ENCODE results near the gene MYD88. TPM values are rescaled to one million over a fixed set of nuclear protein-coding genes. Genes with fewer than 3 reads are reported as not detected.

MYD88 gene
- total and polyA plus RNA-seq, 9 of the 15 experiments (the other 6 are each of a cell fraction or from before 2014, with no cell fraction given) = 3.2 to 47.3 (median 27.6) TPM

DNA sequence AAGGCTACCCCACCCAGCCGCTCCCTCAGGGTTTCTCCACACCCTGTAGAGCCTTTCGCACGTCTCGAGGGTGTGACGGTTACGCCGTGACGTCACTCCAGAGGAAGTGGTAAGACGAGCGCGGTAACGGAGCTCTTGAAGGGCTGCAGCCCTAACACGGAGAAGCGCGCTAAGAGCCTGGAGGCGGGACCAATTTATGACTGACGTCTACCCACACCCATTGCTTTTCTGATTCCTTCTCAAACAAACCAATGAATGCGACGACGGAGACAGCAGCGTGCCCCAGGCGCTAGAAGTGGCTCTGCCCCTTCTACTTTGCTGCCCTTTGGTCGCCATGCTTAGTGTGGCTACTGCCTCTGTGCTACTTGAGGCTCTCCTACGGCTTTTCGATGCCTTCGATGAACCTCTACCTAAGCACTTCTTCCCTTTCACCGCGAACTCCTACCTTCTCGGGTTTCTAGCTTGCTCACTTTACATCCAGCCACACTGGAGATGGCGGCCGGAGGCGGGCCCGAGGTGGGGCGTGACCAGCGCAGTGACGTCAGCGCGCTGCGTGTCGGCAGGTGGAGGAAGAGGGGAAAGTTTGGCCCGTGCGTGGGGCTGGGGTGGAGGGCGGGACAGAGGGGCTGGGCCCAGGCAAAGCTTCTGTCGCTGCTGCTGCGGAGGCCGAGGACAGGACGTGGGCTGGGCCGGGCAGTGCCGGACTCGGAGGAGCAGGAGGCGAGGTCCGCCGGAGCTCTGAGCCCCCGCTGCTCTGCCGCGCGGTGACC is 26.7 kb downstream of the MYD88 start, which contains the start of gene OXSR1 (continued):
- TF ChIP-seq CREBBP (IDR thresholded peaks at IDR 0.05; ENCODE audit: low read depth, low read length) = no peak
- 0 out of 2 replicates have a peak, but pooled peaks have one; percentile 17 for TF ChIP-seq ZBED1 (IDR thresholded peaks at IDR 0.05)
- peak; percentile 13 to 48; a peak in 2 of 4 replicates for TF ChIP-seq FOXK2 (conservative IDR thresholded peaks at IDR 0.05 in 1 of 2, IDR thresholded peaks at IDR 0.05 in 1 of 2; ENCODE audit: low read depth in 2 of 2)
- TF ChIP-seq, protein P1, sequence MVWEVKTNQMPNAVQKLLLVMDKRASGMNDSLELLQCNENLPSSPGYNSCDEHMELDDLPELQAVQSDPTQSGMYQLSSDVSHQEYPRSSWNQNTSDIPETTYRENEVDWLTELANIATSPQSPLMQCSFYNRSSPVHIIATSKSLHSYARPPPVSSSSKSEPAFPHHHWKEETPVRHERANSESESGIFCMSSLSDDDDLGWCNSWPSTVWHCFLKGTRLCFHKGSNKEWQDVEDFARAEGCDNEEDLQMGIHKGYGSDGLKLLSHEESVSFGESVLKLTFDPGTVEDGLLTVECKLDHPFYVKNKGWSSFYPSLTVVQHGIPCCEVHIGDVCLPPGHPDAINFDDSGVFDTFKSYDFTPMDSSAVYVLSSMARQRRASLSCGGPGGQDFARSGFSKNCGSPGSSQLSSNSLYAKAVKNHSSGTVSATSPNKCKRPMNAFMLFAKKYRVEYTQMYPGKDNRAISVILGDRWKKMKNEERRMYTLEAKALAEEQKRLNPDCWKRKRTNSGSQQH (CRISPR knock-in tag; IDR thresholded peaks at IDR 0.05) = no peak; the same call in 1 of the 2 replicates
- TF ChIP-seq, protein P2, sequence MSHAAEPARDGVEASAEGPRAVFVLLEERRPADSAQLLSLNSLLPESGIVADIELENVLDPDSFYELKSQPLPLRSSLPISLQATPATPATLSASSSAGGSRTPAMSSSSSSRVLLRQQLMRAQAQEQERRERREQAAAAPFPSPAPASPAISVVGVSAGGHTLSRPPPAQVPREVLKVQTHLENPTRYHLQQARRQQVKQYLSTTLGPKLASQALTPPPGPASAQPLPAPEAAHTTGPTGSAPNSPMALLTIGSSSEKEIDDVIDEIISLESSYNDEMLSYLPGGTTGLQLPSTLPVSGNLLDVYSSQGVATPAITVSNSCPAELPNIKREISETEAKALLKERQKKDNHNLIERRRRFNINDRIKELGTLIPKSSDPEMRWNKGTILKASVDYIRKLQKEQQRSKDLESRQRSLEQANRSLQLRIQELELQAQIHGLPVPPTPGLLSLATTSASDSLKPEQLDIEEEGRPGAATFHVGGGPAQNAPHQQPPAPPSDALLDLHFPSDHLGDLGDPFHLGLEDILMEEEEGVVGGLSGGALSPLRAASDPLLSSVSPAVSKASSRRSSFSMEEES (CRISPR knock-in tag; IDR thresholded peaks at IDR 0.05) = no peak
- no peak for TF ChIP-seq HDGF (IDR thresholded peaks at IDR 0.05)
- peak; percentile 90 for TF ChIP-seq ASH1L (IDR thresholded peaks at IDR 0.05; ENCODE audit: borderline replicate concordance, low read depth, partially characterized antibody)
- 0 out of 2 replicates have a peak, but pooled peaks have one; percentile 50 for TF ChIP-seq TOE1 (IDR thresholded peaks at IDR 0.05; ENCODE audit: borderline replicate concordance)
- TF ChIP-seq TOE1 (CRISPR knock-in tag; IDR thresholded peaks at IDR 0.05; ENCODE audit: borderline replicate concordance, low read depth) = no peak
- no peak for TF ChIP-seq TFAM (CRISPR knock-in tag; conservative IDR thresholded peaks at IDR 0.05)
- no peak for TF ChIP-seq KAT2B (IDR thresholded peaks at IDR 0.05; ENCODE audit: low read depth, low read length)
- TF ChIP-seq ZNF224 (CRISPR knock-in tag; IDR thresholded peaks at IDR 0.05) = no peak
- TF ChIP-seq, protein P3, sequence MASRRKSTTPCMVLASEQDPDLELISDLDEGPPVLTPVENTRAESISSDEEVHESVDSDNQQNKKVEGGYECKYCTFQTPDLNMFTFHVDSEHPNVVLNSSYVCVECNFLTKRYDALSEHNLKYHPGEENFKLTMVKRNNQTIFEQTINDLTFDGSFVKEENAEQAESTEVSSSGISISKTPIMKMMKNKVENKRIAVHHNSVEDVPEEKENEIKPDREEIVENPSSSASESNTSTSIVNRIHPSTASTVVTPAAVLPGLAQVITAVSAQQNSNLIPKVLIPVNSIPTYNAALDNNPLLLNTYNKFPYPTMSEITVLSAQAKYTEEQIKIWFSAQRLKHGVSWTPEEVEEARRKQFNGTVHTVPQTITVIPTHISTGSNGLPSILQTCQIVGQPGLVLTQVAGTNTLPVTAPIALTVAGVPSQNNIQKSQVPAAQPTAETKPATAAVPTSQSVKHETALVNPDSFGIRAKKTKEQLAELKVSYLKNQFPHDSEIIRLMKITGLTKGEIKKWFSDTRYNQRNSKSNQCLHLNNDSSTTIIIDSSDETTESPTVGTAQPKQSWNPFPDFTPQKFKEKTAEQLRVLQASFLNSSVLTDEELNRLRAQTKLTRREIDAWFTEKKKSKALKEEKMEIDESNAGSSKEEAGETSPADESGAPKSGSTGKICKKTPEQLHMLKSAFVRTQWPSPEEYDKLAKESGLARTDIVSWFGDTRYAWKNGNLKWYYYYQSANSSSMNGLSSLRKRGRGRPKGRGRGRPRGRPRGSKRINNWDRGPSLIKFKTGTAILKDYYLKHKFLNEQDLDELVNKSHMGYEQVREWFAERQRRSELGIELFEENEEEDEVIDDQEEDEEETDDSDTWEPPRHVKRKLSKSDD (conservative IDR thresholded peaks at IDR 0.05; ENCODE audit: low read length) = peak; percentile 91
- TF ChIP-seq PYGO2 (tag; IDR thresholded peaks at IDR 0.05) = no peak
- peak; percentile 71 for TF ChIP-seq RB1 (IDR thresholded peaks at IDR 0.05; ENCODE audit: low read depth)
- TF ChIP-seq CBX2 (IDR thresholded peaks at IDR 0.05; ENCODE audit: insufficient read depth, low read length, poor library complexity, severe bottlenecking) = no peak
- TF ChIP-seq U2AF2 (optimal IDR thresholded peaks at IDR 0.05; ENCODE audit: low read depth, low read length) = no peak
- no peak for TF ChIP-seq XRCC3 (IDR thresholded peaks at IDR 0.05)
- TF ChIP-seq ZKSCAN3 (CRISPR knock-in tag; IDR thresholded peaks at IDR 0.05) = no peak
- no peak for TF ChIP-seq BRCA1 (IDR thresholded peaks at IDR 0.05)
- no peak for TF ChIP-seq BRCA1 (CRISPR knock-in tag; IDR thresholded peaks at IDR 0.05)
- no peak; the same call in 1 of the 2 replicates for TF ChIP-seq LEF1 (IDR thresholded peaks at IDR 0.05)
- no peak for TF ChIP-seq COPS2 (conservative IDR thresholded peaks at IDR 0.05)
- TF ChIP-seq RBM34 (IDR thresholded peaks at IDR 0.05; ENCODE audit: borderline replicate concordance, insufficient read depth, low read length) = no peak
